ENCODE results near the gene RPL26.
A peak's percentile ranks its signal among the peaks of the same experiment; 100 is the strongest.
"Not testable (repeated sequence)": the region's sequence is repeated elsewhere in the genome, so short reads cannot be mapped to it uniquely, and the experiment has no call there.

Gene RPL26

GRCh38 chr17:8394497-8394896 is 11.5 kb upstream of the RPL26 start:
- DNase-seq: not testable (repeated sequence)

GRCh38 chr17:8393470-8394231 is 10.7 kb upstream of the RPL26 start:
- DNase-seq: no peak

DNA sequence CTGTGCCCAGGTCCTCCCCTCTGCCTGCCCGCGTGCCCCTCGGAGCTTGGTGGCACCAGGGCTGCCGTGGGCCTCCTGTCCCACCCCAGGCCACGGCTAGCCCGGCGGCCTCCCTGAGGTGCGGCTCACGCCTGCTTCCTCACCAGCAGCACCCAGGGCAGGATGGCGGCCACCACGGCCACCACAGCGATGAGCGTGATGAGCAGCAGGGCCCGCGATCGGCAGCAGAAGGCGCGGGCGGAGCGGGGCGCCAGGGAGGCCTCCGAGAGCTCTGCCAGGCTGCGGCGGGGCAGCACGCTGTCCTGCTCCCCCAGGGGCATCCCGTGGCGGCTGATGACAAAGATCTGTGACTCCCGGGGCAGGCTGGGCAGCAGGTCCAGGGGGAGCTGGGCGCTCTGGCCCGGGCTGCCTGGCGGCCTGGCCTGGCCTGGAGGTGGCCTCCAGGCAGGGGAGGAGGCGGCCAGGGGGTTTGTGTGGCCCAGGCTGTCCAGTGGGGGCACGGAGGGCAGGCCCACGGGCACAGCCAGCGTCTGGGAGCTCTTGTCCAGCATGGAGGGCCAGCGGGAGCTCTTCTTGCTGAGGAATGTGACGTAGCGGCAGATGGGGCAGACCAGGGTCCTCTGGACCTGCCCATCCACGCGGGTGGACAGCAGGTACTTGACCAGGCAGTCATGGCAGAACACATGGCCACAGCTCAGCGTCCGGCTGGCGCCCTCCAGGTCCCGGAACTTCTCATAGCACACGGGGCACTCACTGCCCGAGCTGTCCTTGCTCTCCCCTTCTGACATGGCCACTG is 9.9 kb upstream of the RPL26 start:
- no peak for DNase-seq

- no peak for DNase-seq
Observed at GRCh38 chr17:8392274-8392673, 9.3 kb upstream of the RPL26 start.

- no peak for DNase-seq
Observed at GRCh38 chr17:8391711-8392110, 8.7 kb upstream of the RPL26 start.

GRCh38 chr17:8387914-8388651 is 5.1 kb upstream of the RPL26 start:
- no peak for DNase-seq

DNA sequence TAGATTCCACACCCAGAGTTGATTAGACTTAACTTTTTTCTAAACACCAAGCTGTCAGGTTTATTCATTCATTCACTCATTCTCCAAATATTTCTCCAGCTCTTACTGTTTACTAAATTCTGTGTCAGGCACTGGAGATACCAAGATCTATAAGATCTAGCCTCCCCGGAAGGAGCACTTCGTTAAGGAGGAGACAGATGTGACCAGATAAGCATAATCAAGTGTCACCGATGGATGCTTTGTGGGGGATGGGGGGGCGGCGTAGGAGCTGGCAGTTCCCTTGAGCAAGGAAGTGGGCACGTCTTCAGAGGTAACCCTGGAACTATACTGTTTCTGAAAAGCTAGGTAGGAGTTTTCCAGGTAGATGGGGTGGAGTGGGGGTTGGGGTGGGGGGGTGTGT is 3.8 kb upstream of the RPL26 start:
- no peak for DNase-seq

DNA sequence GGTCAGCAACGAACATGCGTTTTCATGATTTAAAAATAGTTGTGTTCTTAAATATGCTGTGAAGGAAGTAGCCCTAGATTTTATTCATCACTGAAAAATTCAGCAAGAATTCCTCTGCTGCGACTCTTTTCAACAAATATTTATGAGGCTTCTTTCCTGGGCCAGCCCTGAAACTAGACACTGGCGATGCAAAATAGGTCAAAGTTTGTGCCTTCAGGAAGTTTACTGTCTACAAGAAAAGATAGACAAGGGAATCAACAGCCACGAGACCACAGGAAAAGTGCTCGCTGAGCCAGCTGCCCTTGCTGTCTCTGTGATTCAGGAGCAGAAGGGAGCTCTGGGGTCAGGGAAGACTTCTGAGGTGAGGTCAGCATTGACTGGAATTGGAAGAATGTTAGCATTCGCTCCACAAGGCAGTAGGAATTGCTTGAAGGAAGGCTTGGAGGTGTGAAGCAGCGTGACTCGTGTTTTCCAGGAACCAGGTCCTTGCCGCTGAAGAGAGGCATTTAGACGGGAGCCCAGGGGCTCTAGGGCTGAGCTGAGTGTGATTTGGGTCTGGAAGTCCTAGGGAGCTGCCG is 1.9 kb upstream of the RPL26 start:
- no peak for DNase-seq

- no peak for DNase-seq
Observed at GRCh38 chr17:8382880-8383142, 182 bp downstream of the RPL26 start.

GRCh38 chr17:8382052-8382879 is 727 bp downstream of the RPL26 start:
- DNase-seq: no peak

- DNase-seq: no peak
Observed at GRCh38 chr17:8380049-8380448, 2.9 kb downstream of the RPL26 start.

- not testable (repeated sequence) for DNase-seq
Observed at GRCh38 chr17:8378117-8378516, 4.9 kb downstream of the RPL26 start.

- DNase-seq: no peak
Observed at GRCh38 chr17:8377422-8377821, 5.6 kb downstream of the RPL26 start.

DNA sequence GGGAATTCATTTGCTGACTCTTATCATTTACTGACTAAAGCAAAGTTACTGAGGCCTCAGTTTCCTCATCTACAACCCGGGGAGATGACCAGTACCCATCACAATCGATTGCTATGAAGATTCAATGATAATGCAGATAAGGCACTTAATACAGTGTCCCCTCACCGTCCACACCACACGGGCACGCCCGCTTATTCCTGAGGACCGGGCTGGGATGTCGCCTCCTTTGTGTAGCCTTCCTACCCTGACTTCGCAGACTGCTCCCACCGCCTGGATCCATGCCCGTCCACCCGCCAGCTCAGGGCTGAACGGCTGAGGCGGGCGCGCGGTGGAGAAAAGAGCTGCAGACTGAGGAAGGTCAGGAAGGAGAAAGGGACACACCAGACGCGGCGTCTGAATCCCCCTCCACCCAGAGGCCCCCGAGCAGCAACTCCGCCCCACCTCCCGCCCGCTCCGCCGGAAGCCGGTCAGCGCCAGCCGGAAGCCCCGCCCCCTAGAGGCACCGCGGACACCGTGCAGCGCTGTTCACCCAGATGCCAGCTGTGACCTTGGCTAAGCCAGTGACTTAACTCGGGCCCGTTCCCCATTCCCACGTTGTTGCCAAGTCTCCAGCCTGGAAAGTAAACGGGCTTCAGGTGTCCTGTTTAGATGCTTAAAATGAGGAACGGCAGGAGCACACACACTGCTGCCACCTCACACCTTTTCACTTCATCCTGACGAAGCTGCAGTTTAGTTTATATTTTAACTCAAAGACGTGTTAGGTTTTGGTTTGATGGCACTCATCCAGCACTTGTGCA is 6.5 kb downstream of the RPL26 start, which contains the start of gene KRABD2:
KRABD2 (minus strand) TSS at position 434 of the 797 bp plus-strand sequence.
- peak in 13 of 14 donors; percentile 36 to 90 (median 84) for DNase-seq

GRCh38 chr17:8375738-8376259 is 7.2 kb downstream of the RPL26 start:
- peak in 3 of 14 donors; percentile 6 to 64 (median 38) for DNase-seq

GRCh38 chr17:8373856-8374255 is 9.1 kb downstream of the RPL26 start:
- DNase-seq: not testable (repeated sequence)

DNA sequence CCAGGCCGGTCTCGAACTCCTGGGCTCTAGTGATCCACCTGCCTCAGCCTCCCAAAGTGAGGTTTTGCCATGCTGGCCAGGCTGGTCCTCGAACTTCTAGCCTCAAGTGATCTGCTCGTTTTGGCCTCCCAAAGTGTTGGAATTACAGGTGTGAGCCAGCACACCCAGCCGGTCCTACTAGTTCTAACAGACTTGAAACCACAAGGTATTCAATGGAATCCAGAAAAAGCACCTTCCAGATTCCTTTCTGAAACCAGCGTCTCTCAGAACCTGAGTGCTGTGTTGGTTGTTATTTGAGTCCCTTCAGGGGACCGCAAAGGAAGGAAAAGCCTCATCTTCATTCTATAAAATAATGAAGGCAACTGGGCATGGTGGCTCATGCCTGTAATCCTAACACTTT is 10.6 kb downstream of the RPL26 start:
- no peak for DNase-seq

GRCh38 chr17:8371786-8372185 is 11.2 kb downstream of the RPL26 start:
- no peak for DNase-seq

GRCh38 chr17:8369944-8370343 is 13.0 kb downstream of the RPL26 start:
- DNase-seq: no peak

- DNase-seq: no peak
Observed at GRCh38 chr17:8368193-8368592, 14.8 kb downstream of the RPL26 start.

- DNase-seq: peak in 1 of 14 donors; percentile 25
Observed at GRCh38 chr17:8366231-8366630, 16.8 kb downstream of the RPL26 start.
